CD4-positive, alpha-beta T cell treated with Interferon alpha-2 for 1 hour (primary cell): ENCODE data around the gene REV3L.
"Not testable (repeated sequence)": the region's sequence is repeated elsewhere in the genome, so short reads cannot be mapped to it uniquely, and the experiment has no call there.

ENCODE experiments used
- DNase-seq, 2 donors: peaks; one replicate each; pipeline ENCODE4 v3.0.0-alpha.2; 2020 to 2022

Gene REV3L, protein sequence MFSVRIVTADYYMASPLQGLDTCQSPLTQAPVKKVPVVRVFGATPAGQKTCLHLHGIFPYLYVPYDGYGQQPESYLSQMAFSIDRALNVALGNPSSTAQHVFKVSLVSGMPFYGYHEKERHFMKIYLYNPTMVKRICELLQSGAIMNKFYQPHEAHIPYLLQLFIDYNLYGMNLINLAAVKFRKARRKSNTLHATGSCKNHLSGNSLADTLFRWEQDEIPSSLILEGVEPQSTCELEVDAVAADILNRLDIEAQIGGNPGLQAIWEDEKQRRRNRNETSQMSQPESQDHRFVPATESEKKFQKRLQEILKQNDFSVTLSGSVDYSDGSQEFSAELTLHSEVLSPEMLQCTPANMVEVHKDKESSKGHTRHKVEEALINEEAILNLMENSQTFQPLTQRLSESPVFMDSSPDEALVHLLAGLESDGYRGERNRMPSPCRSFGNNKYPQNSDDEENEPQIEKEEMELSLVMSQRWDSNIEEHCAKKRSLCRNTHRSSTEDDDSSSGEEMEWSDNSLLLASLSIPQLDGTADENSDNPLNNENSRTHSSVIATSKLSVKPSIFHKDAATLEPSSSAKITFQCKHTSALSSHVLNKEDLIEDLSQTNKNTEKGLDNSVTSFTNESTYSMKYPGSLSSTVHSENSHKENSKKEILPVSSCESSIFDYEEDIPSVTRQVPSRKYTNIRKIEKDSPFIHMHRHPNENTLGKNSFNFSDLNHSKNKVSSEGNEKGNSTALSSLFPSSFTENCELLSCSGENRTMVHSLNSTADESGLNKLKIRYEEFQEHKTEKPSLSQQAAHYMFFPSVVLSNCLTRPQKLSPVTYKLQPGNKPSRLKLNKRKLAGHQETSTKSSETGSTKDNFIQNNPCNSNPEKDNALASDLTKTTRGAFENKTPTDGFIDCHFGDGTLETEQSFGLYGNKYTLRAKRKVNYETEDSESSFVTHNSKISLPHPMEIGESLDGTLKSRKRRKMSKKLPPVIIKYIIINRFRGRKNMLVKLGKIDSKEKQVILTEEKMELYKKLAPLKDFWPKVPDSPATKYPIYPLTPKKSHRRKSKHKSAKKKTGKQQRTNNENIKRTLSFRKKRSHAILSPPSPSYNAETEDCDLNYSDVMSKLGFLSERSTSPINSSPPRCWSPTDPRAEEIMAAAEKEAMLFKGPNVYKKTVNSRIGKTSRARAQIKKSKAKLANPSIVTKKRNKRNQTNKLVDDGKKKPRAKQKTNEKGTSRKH (N-terminal part only)

DNA sequence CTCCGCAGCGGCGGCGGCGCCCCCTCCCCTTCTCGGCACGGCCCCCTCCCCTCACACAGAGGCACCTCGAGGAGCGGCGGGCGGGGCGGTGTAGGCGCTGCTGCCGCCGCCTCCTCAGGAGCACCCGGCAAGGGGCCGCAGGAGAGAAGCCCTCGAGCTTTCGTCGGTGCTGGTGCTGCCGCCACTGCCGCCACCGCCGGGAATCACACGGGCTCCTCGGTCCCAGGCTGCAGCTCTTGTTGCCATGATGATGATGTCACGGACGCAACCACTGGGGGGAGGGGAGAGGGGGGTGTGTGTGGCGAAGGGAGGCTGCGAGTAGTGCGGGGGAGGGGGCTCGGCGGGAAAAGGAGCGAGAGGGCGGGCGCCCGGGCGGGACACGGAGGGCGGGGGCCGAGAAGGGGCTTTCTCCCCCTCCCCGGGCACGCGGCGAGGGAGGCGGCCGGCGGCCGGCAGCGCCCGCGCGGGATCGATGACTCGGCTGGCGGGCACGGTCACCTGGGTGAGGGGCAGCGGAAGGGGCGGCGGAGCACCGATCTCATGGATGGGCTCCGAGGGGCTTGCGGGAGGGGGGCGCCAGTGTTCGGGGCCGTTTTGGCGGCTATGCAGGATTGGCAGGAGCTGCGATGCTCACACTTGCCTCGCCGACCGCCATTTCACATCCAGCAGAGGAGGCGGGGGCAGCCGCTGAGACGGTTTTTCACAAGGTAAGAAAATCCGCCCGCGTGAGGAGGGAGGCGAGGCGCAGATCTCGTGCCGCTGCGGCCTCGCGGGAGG is at the start of gene REV3L:
REV3L (minus strand) TSS at position 260 of the 777 bp plus-strand sequence. CDS start 330 bp downstream, outside the sequence.
- peak; percentile 86 to 90 for DNase-seq

DNA sequence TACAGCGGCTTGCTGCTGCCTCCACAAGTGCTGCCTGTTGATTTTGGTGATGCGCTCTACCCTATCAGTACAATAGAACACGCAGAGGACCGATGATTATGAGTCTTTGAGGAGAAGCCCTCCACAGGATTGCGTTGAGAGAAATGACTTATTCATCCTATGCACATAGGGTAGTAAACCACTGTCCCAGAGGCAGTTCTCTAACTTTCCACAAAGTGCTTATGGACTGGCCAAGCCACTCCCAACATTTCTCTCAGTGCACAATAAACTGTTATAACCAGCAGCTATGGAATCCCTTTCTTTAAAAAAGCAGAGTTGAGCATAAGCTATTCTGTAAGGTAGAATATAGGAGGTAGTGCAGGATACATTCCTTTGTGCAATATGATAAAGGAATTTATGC is 48.2 kb upstream of the REV3L start:
- DNase-seq: no peak

- no peak for DNase-seq
Measured at GRCh38 chr6:111530667-111531066, 47.6 kb upstream of the REV3L start.

DNA sequence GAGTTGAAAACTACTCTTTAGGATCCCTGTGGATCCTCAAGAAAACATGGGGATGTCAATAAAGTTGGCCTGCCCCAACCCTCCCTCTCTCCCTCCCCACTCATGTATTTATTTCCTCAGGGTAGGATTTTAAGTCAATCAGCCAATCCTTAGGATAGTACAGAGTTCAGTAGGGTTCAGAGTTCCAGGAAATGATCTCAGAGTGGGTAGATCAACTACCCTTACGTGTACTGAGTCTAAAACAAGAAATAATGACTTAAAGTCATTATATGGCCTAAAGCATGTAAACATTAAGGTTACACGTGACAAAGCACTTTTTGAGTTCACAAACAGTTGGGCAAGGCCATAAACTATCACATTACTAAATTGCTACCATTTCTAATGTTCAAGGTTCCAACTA is 47.2 kb upstream of the REV3L start:
- no peak for DNase-seq

- no peak for DNase-seq
Measured at GRCh38 chr6:111527367-111527766, 44.3 kb upstream of the REV3L start.

DNA sequence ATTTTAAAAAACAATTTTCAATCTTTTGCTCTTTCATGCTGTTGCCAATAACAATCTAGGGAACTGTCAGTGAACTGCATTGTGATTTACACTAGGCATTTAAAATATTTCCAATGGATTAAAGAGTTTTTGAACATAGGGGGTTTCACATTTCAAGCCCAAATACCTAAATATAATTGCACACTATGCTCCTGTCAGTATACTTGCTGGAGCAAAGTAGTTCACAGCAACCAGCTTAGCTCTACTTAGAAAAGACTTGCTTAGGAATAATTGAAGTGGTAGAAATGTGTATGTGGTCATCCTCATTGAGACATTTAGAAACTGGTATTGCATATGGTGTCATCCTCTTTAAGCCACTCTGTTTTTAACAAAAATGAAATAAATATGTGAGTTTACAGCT is 41.7 kb upstream of the REV3L start:
- no peak for DNase-seq

DNA sequence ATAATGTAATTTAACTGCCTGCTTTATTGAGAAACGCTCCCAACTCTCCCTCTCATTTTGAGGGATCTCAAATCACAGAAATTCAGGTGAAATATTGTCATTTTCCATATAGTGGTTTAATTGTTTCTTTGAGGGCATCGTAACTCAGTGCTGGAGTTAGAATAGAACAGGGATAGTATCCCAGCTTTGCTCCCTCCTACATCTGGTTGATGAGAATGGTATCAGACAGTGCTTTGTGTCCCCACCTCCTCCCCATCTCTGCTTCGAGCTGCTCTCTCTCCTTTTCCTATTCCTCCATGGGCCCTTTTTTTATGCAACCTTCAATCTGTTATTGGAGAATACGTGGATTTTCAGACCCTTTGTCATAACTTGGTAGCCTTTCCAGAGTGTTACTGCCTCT is 41.2 kb upstream of the REV3L start:
- no peak for DNase-seq

- no peak for DNase-seq
Measured at GRCh38 chr6:111523484-111524167, 40.6 kb upstream of the REV3L start.

DNA sequence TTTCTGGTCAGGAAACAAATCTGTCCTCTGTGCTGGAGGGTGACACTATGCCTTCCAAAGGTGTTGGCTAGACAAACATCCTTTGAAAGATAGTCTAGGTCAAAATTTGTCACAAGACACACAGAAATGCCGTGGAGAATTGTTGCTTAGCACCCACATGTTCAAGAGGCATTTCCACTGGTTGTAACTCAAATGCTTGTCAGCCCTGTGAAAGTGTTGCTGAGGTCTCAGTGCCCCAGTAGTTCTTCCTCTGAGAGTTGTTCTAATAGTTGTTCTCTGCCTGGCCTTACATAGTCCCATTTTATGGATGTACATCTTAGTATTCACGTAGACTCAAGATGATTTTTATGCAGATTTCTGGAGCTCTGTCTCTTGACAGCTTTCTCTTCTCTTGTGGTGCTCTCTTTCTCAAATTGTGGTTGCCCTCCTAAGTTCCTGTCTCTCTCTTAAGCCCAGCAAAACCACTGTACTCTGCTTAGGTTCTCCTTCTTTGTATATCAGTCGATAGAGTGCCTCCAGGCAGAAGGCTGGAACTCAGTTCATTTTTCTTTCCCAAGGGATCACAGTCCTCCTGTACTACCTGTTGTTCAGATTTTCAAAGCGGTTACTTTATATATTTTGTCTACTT is 39.5 kb upstream of the REV3L start:
- DNase-seq: peak in 1 of 2 donors; percentile 13

DNA sequence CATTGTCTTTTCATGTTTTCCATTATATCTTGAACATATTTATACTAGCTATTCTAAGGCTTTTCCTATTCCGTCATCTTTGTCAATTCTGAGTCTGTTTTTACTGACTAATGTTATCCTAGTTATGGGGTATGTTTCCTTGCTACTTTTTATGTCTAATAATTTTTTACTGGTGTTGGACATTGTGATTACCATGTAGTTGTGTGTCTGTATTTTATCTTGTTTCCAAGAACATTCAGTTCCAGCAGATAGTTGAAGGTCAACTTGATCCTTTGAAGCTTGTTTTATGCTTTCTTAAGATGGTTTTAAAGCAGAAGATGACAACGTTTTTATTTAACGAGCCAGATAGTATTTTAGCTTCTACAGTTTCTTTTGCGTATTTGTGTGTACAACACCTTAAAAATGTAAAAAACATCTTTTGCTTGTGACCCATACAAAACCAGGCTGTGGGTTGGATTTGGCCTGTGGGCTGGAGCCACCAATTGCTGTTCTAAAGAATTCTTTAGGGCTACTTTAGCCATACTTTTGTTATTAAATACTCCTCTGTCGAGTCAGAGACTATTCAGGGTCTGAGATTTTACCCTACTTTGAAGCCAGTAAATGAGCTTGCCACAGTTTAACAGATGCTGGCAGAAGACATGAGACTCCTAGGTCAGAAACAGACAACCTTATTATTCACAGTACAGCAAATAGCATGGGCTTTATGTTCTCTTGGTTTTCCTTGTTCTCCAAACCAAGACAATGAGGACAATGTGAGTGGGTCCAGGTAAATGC is 38.7 kb upstream of the REV3L start:
- no peak for DNase-seq

DNA sequence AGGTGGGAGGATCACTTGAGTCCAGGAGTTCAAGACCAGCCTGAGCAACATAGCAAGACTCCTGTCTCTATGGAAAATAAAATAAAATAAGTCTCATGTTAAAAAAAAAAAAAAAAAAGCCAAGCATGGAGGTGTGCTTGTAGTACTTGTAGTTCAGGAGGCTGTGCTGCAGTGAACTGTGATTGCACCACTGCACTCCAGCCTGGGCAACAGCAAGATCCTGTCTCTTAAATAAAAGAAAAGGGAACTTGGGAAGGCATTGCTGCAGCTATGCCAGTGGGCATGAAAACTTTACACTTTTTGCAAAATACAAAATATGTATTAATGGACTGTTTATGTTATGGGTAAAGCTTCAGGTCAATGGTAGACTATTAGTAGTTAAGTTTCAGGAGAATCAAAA is 37.5 kb upstream of the REV3L start:
- DNase-seq: no peak

DNA sequence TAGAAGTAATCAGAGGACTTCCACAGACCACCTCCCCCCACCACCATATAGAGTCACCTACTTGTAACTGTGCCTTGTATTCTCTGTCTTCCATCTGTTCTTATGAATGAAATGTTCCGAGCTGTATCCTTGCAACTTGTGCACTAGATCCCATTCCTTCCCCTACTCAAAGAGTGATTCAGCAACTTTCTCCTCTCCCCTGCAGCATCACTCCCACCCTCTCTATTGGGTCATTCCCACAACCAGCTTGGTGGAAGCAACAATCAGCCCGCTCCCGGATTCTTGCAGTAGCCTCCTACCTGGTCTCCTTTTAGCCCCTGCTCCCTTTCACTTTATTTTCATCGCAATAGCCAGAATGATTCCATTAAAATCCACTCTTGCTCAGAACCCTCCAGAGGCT is 34.9 kb upstream of the REV3L start:
- no peak for DNase-seq

- no peak for DNase-seq
Measured at GRCh38 chr6:111515259-111515658, 32.2 kb upstream of the REV3L start.

- not testable (repeated sequence) for DNase-seq
Measured at GRCh38 chr6:111514531-111514930, 31.5 kb upstream of the REV3L start.

GRCh38 chr6:111507219-111507618 is 24.2 kb upstream of the REV3L start:
- not testable (repeated sequence) for DNase-seq

DNA sequence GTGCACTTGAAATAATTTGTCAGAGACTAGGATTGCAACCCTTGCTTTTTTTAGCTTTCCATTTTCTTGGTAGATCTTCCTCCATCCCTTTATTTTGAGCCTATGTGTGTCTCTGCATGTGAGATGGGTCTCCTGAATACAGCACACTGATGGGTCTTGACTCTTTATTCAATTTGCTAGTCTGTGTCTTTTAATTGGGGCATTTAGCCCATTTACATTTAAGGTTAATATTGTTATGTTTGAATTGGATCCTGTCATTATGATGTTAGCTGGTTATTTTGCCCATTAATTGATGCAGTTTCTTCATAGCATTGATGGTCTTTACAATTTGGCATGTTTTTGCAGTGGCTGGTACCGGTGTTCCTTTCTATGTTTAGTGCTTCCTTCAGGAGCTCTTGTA is 22.5 kb upstream of the REV3L start:
- not testable (repeated sequence) for DNase-seq

DNA sequence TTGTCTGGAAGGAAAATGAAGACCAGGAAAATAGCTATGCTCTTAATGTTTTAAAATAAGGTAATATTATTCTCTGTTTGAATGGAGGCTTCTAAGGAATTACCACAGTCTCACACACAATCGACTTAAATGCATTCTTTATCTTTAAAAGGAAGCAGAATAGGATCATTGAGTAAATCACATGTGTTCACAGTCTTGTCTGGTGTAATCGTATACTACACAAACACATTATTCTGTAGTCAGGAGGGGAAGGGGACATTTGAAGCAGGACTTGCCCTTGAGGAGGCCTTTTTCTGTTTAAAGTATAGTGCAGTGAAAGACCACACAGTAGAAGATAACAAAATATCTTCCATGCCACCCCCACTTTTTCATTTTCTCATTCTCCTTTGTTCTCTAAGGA is 20.6 kb upstream of the REV3L start:
- no peak for DNase-seq

- no peak for DNase-seq
Measured at GRCh38 chr6:111503194-111503593, 20.2 kb upstream of the REV3L start.

DNA sequence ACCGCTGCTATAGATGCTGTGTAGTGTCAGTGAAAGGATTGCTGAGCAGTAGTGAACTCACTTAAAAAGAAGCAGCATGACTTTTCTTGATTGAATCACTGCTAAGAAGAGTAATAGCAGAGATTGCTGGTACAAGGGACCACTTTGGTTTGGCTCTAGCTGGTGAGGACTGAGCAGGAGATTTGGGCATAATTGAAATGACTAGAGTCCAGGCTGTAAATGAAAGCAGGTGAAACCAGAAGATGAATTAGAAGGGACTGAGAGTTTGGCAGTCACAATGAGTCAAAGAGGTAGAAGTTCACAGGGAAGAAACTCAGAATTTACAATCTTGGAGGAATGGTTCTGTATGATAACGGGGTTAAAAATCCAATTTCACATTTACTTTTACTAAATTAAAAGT is 19.1 kb upstream of the REV3L start:
- DNase-seq: no peak

DNA sequence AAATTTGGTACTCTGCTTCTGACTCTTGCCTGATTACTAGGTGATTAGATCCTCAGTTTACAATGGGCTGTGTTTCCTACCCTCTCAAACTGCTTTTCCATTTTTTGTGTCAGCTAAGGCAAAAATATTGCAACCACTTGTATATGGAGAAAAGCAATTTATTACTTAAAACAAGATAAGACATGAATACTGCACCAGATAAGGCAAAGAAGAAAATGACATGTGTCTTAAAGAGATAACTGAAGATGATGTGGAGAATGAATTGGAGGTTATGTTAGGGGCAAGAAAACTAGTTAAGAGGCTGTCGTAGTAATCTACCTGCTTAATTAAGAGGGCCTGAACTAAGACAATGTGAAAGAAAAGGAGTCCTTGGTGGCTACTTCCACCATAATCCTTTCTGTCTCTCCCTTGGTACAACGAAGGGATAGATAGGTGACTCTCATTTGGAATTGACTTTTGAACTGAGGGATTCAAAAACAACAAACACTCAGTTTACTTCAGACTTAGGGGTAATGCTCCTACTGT is 16.3 kb upstream of the REV3L start:
- no peak for DNase-seq
